ENCODE measurements around the gene HACE1.
"Not testable (repeated sequence)": the region's sequence is repeated elsewhere in the genome, so short reads cannot be mapped to it uniquely, and the experiment has no call there.

HACE1 gene

GRCh38 chr6:104814743-104815142 is 45.0 kb downstream of the HACE1 start:
- Histone ChIP-seq H3K27ac (ENCODE audit: low read depth, low read length) (no peak overlapping the region), H3K9ac (ENCODE audit: low read length) (no peak overlapping the region), H3K4me3 (ENCODE audit: low read length) (no peak overlapping the region), H3K4me1 (ENCODE audit: control insufficient read depth, insufficient read depth, low read length) (no peaks in the 10 kb centered on the region), H3K27me3 (ENCODE audit: control insufficient read depth, insufficient read depth, low read length) (no peaks in the 10 kb centered on the region), H3K36me3 (ENCODE audit: control insufficient read depth, insufficient read depth, low read length) (no peaks in the 10 kb centered on the region)

- H3K4me1 ChIP-seq (ENCODE audit: control insufficient read depth, insufficient read depth, low read length): no peaks in the 10 kb centered on the region
- no peak overlapping the region for H3K27ac ChIP-seq (ENCODE audit: low read depth, low read length)
- no peak overlapping the region for H3K4me3 ChIP-seq (ENCODE audit: low read length)
- H3K27me3 ChIP-seq (ENCODE audit: control insufficient read depth, insufficient read depth, low read length): no peaks in the 10 kb centered on the region
- H3K36me3 ChIP-seq (ENCODE audit: control insufficient read depth, insufficient read depth, low read length): no peaks in the 10 kb centered on the region
- no peak overlapping the region for H3K9ac ChIP-seq (ENCODE audit: low read length)
Observed at GRCh38 chr6:104813552-104813951, 46.2 kb downstream of the HACE1 start.

- Histone ChIP-seq H3K4me3 (ENCODE audit: low read length) (no peak overlapping the region), H3K4me1 (ENCODE audit: control insufficient read depth, insufficient read depth, low read length) (no peaks in the 10 kb centered on the region), H3K27me3 (ENCODE audit: control insufficient read depth, insufficient read depth, low read length) (no peaks in the 10 kb centered on the region), H3K9ac (ENCODE audit: low read length) (no peak overlapping the region), H3K36me3 (ENCODE audit: control insufficient read depth, insufficient read depth, low read length) (no peaks in the 10 kb centered on the region), H3K27ac (ENCODE audit: low read depth, low read length) (no peak overlapping the region)
Observed at GRCh38 chr6:104809116-104809515, 50.6 kb downstream of the HACE1 start.

- not testable (repeated sequence) for H3K4me1 ChIP-seq (ENCODE audit: control insufficient read depth, insufficient read depth, low read length); H3K9ac ChIP-seq (ENCODE audit: low read length); H3K36me3 ChIP-seq (ENCODE audit: control insufficient read depth, insufficient read depth, low read length); H3K4me3 ChIP-seq (ENCODE audit: low read length); H3K27me3 ChIP-seq (ENCODE audit: control insufficient read depth, insufficient read depth, low read length); H3K27ac ChIP-seq (ENCODE audit: low read depth, low read length)
Observed at GRCh38 chr6:104805335-104805734, 54.4 kb downstream of the HACE1 start.

GRCh38 chr6:104799134-104799657 is 60.5 kb downstream of the HACE1 start:
- Histone ChIP-seq H3K4me3 (ENCODE audit: low read length) (no peak overlapping the region), H3K4me1 (ENCODE audit: control insufficient read depth, insufficient read depth, low read length) (no peaks in the 10 kb centered on the region), H3K9ac (ENCODE audit: low read length) (no peak overlapping the region), H3K27me3 (ENCODE audit: control insufficient read depth, insufficient read depth, low read length) (no peaks in the 10 kb centered on the region), H3K36me3 (ENCODE audit: control insufficient read depth, insufficient read depth, low read length) (no peaks in the 10 kb centered on the region), H3K27ac (ENCODE audit: low read depth, low read length) (no peak overlapping the region)

- no peaks in the 10 kb centered on the region for H3K4me1 ChIP-seq (ENCODE audit: control insufficient read depth, insufficient read depth, low read length)
- no peaks in the 10 kb centered on the region for H3K36me3 ChIP-seq (ENCODE audit: control insufficient read depth, insufficient read depth, low read length)
- no peak overlapping the region for H3K27ac ChIP-seq (ENCODE audit: low read depth, low read length)
- no peaks in the 10 kb centered on the region for H3K27me3 ChIP-seq (ENCODE audit: control insufficient read depth, insufficient read depth, low read length)
- H3K9ac ChIP-seq (ENCODE audit: low read length): no peak overlapping the region
- H3K4me3 ChIP-seq (ENCODE audit: low read length): no peak overlapping the region
Observed at GRCh38 chr6:104796031-104796785, 63.5 kb downstream of the HACE1 start.

GRCh38 chr6:104795363-104795762 is 64.4 kb downstream of the HACE1 start:
- no peak overlapping the region for H3K9ac ChIP-seq (ENCODE audit: low read length)
- H3K36me3 ChIP-seq (ENCODE audit: control insufficient read depth, insufficient read depth, low read length): no peaks in the 10 kb centered on the region
- H3K4me3 ChIP-seq (ENCODE audit: low read length): no peak overlapping the region
- no peaks in the 10 kb centered on the region for H3K27me3 ChIP-seq (ENCODE audit: control insufficient read depth, insufficient read depth, low read length)
- H3K27ac ChIP-seq (ENCODE audit: low read depth, low read length): no peak overlapping the region
- no peaks in the 10 kb centered on the region for H3K4me1 ChIP-seq (ENCODE audit: control insufficient read depth, insufficient read depth, low read length)

GRCh38 chr6:104789770-104790190 is 69.9 kb downstream of the HACE1 start:
- Histone ChIP-seq H3K4me1 (ENCODE audit: control insufficient read depth, insufficient read depth, low read length) (no peaks in the 10 kb centered on the region), H3K27ac (ENCODE audit: low read depth, low read length) (no peak overlapping the region), H3K36me3 (ENCODE audit: control insufficient read depth, insufficient read depth, low read length) (no peaks in the 10 kb centered on the region), H3K4me3 (ENCODE audit: low read length) (no peak overlapping the region), H3K27me3 (ENCODE audit: control insufficient read depth, insufficient read depth, low read length) (no peaks in the 10 kb centered on the region), H3K9ac (ENCODE audit: low read length) (no peak overlapping the region)

- Histone ChIP-seq H3K27me3 (ENCODE audit: control insufficient read depth, insufficient read depth, low read length) (no peaks in the 10 kb centered on the region), H3K36me3 (ENCODE audit: control insufficient read depth, insufficient read depth, low read length) (no peaks in the 10 kb centered on the region), H3K4me3 (ENCODE audit: low read length) (no peak overlapping the region), H3K9ac (ENCODE audit: low read length) (no peak overlapping the region), H3K4me1 (ENCODE audit: control insufficient read depth, insufficient read depth, low read length) (no peaks in the 10 kb centered on the region), H3K27ac (ENCODE audit: low read depth, low read length) (no peak overlapping the region)
Observed at GRCh38 chr6:104788400-104788799, 71.3 kb downstream of the HACE1 start.

GRCh38 chr6:104787305-104787704 is 72.4 kb downstream of the HACE1 start:
- Histone ChIP-seq H3K4me3 (ENCODE audit: low read length) (no peak overlapping the region), H3K4me1 (ENCODE audit: control insufficient read depth, insufficient read depth, low read length) (no peaks in the 10 kb centered on the region), H3K27ac (ENCODE audit: low read depth, low read length) (no peak overlapping the region), H3K27me3 (ENCODE audit: control insufficient read depth, insufficient read depth, low read length) (no peaks in the 10 kb centered on the region), H3K9ac (ENCODE audit: low read length) (no peak overlapping the region), H3K36me3 (ENCODE audit: control insufficient read depth, insufficient read depth, low read length) (no peaks in the 10 kb centered on the region)

- Histone ChIP-seq H3K9ac (ENCODE audit: low read length) (no peak overlapping the region), H3K27ac (ENCODE audit: low read depth, low read length) (no peak overlapping the region), H3K4me1 (ENCODE audit: control insufficient read depth, insufficient read depth, low read length) (no peaks in the 10 kb centered on the region), H3K27me3 (ENCODE audit: control insufficient read depth, insufficient read depth, low read length) (no peaks in the 10 kb centered on the region), H3K4me3 (ENCODE audit: low read length) (no peak overlapping the region), H3K36me3 (ENCODE audit: control insufficient read depth, insufficient read depth, low read length) (no peaks in the 10 kb centered on the region)
Observed at GRCh38 chr6:104784884-104785283, 74.8 kb downstream of the HACE1 start.

GRCh38 chr6:104771258-104771832 is 88.4 kb downstream of the HACE1 start:
- H3K27ac ChIP-seq (ENCODE audit: low read depth, low read length): no peak overlapping the region
- no peaks in the 10 kb centered on the region for H3K27me3 ChIP-seq (ENCODE audit: control insufficient read depth, insufficient read depth, low read length)
- H3K4me3 ChIP-seq (ENCODE audit: low read length): no peak overlapping the region
- H3K9ac ChIP-seq (ENCODE audit: low read length): no peak overlapping the region
- no peaks in the 10 kb centered on the region for H3K4me1 ChIP-seq (ENCODE audit: control insufficient read depth, insufficient read depth, low read length)
- no peaks in the 10 kb centered on the region for H3K36me3 ChIP-seq (ENCODE audit: control insufficient read depth, insufficient read depth, low read length)

- Histone ChIP-seq H3K27ac (ENCODE audit: low read depth, low read length) (no peak overlapping the region), H3K9ac (ENCODE audit: low read length) (no peak overlapping the region), H3K4me3 (ENCODE audit: low read length) (no peak overlapping the region), H3K36me3 (ENCODE audit: control insufficient read depth, insufficient read depth, low read length) (peaks cover 4% of the 10 kb centered on the region), H3K27me3 (ENCODE audit: control insufficient read depth, insufficient read depth, low read length) (no peaks in the 10 kb centered on the region), H3K4me1 (ENCODE audit: control insufficient read depth, insufficient read depth, low read length) (no peaks in the 10 kb centered on the region)
Observed at GRCh38 chr6:104768906-104769305, 90.8 kb downstream of the HACE1 start.

All from rectal smooth muscle tissue (tissue), 1 donor.